B cell (primary cell): Measurements from ENCODE around the gene TRABD. TPM values are rescaled to one million over a fixed set of nuclear protein-coding genes. Genes with fewer than 3 reads are reported as not detected.

Experiments
- ATAC-seq: fragments of 200-7000 bp; cut with Tn5 transposase; one replicate; pipeline ENCODE4 v1.10.0; 2021; ENCODE audit warnings: low read depth, mild to moderate bottlenecking, moderate number of reproducible peaks, moderate library complexity
- CTCF ChIA-PET: fragments of 350-600 bp; sonication (Branson Sonifier 250); formaldehyde crosslinking; loops from one replicate; lab custom pipeline; 2021; ENCODE audit warnings: antibody characterized with exemption, inconsistent platforms; lab: Charles Lee
- POLR2A ChIA-PET: fragments of 350-600 bp; sonication (Branson Sonifier 250); formaldehyde crosslinking; loops from one replicate; lab custom pipeline; 2021; ENCODE audit warnings: antibody characterized with exemption; lab: Charles Lee
- DNase-seq: peaks from one replicate; pipeline ENCODE4 v3.0.0; 2013
- H2AFZ ChIP-seq: 2 replicates; pipeline ENCODE4 v1.6.1; 2012; ENCODE audit warnings: mild to moderate bottlenecking, low read depth, low read length; ENCODE audit not compliant: insufficient read depth, poor library complexity, severe bottlenecking
- H3K27ac ChIP-seq, 2 donors: 1 replicate in 1 of 2; 2 replicates in 1 of 2; pipeline ENCODE4 v1.5.1; 2012 to 2013; ENCODE audit warnings: low read length in 2 of 2, mild to moderate bottlenecking in 2 of 2, moderate library complexity in 1 of 2
- H3K27me3 ChIP-seq, 4 experiments: fragments of 200-600 bp in 1 of 4; sonication (generic) in 1 of 4; replicated peaks in 1 of 4; 1 replicate in 2 of 4; 2 replicates in 2 of 4; pipeline versions ENCODE4 v1.6.1 to v1.7.0; 2013 to 2016; ENCODE audit warnings: low read length in 3 of 4, mild to moderate bottlenecking in 2 of 4, mixed read lengths in 1 of 4, moderate library complexity in 1 of 4; ENCODE audit not compliant: insufficient read depth in 4 of 4, control insufficient read depth in 3 of 4; ENCODE audit errors: control extremely low read depth in 1 of 4
- H3K36me3 ChIP-seq, 2 experiments: replicated peaks in 1 of 2; 1 replicate in 1 of 2; 2 replicates in 1 of 2; pipeline versions ENCODE4 v1.6.1 to v1.7.1; 2013; ENCODE audit warnings: low read length in 1 of 2; ENCODE audit not compliant: insufficient read depth in 2 of 2, control insufficient read depth in 1 of 2; ENCODE audit errors: control extremely low read depth in 1 of 2, extremely low read depth in 1 of 2
- H3K4me1 ChIP-seq, 2 donors: fragments of 200-600 bp in 1 of 2; sonication (generic) in 1 of 2; 1 replicate in 1 of 2; 2 replicates in 1 of 2; pipeline versions ENCODE4 v1.5.1 to v1.6.1; 2013 to 2017; ENCODE audit warnings: low read length in 2 of 2; ENCODE audit not compliant: control insufficient read depth in 2 of 2, insufficient read depth in 2 of 2
- H3K4me2 ChIP-seq: replicated peaks from 2 replicates; pipeline ENCODE3; 2012; ENCODE audit warnings: mild to moderate bottlenecking, low read depth, low read length; ENCODE audit not compliant: poor library complexity, severe bottlenecking
- H3K4me3 ChIP-seq, 5 experiments: fragments of 200-600 bp in 1 of 5; sonication (generic) in 1 of 5; 1 replicate in 3 of 5; 2 replicates in 2 of 5; pipeline versions ENCODE4 v1.5.1 to v1.7.0; 2011 to 2016; ENCODE audit warnings: low read length in 4 of 5, mild to moderate bottlenecking in 4 of 5, low read depth in 2 of 5, control low read depth in 1 of 5, moderate library complexity in 1 of 5; ENCODE audit not compliant: insufficient read depth in 1 of 5; ENCODE audit errors: control extremely low read depth in 1 of 5, extremely low read depth in 1 of 5
- H3K79me2 ChIP-seq: fragments of 200-600 bp; sonication (generic); one replicate; pipeline ENCODE4 v1.6.0; 2016; ENCODE audit warnings: low read length; ENCODE audit not compliant: control insufficient read depth, insufficient read depth
- H3K9ac ChIP-seq: fragments of 200-600 bp; sonication (generic); 2 replicates; pipeline ENCODE4 v1.6.1; 2017; ENCODE audit warnings: mild to moderate bottlenecking, low read length, moderate library complexity
- H3K9me3 ChIP-seq, 3 donors: one replicate each; pipeline versions ENCODE4 v1.6.1 to v1.7.1; 2013; ENCODE audit warnings: low read length in 2 of 3; ENCODE audit not compliant: control insufficient read depth in 2 of 3, insufficient read depth in 1 of 3; ENCODE audit errors: control extremely low read depth in 1 of 3
- H4K20me1 ChIP-seq: 2 replicates; pipeline ENCODE4 v1.6.0; 2012; ENCODE audit warnings: mild to moderate bottlenecking, low read length; ENCODE audit not compliant: insufficient read depth, control insufficient read depth, poor library complexity, severe bottlenecking
- H3K27ac Mint-ChIP-seq: one replicate; pipeline ENCODE4 v1.8.0; 2021; ENCODE audit warnings: mixed read lengths
- H3K27me3 Mint-ChIP-seq: one replicate; pipeline ENCODE4 v1.8.0; 2021; ENCODE audit warnings: mixed read lengths
- H3K4me1 Mint-ChIP-seq: one replicate; pipeline ENCODE4 v1.8.0; 2021; ENCODE audit warnings: mixed read lengths
- H3K4me3 Mint-ChIP-seq: one replicate; pipeline ENCODE4 v1.8.0; 2021; ENCODE audit warnings: mixed read lengths
- H3K9me3 Mint-ChIP-seq: one replicate; pipeline ENCODE4 v1.8.0; 2022; ENCODE audit warnings: mixed read lengths; ENCODE audit not compliant: insufficient read depth
- CTCF ChIP-seq: fragments of 200-600 bp; IDR thresholded peaks from one replicate; pipeline ENCODE4 v1.8.0; 2022; ENCODE audit warnings: antibody characterized with exemption, mild to moderate bottlenecking
- EZH2 ChIP-seq: IDR thresholded peaks from 2 replicates; pipeline ENCODE4 v1.6.1; 2012; ENCODE audit warnings: borderline replicate concordance, low read depth, mild to moderate bottlenecking, moderate library complexity, low read length; ENCODE audit not compliant: insufficient read depth, poor library complexity, severe bottlenecking
- WGBS: methylation state at CpG from one replicate; pipeline ENCODE4 v1.1.5; 2013; ENCODE audit warnings: missing lambda C conversion rate; ENCODE audit not compliant: insufficient coverage; 5-methylcytosine and 5-hydroxymethylcytosine counted together
- intact Hi-C: fragments of 100-400 bp; cut with micrococcal nuclease; formaldehyde crosslinking; loops from one replicate; pipeline ENCODE4 v1.10.0; 2022
- polyA plus RNA-seq: library from polyadenylated mRNA; depleted of rRNA; stranded (reverse); fragments of >200 nt; gene quantifications from 2 replicates; pipeline ENCODE4 v1.2.3, GENCODE V29; 2012
- total RNA-seq, 2 donors: library from RNA; stranded (reverse); fragments of 120-200 nt in 1 of 2; gene quantifications; 1 replicate in 1 of 2; 2 replicates in 1 of 2; pipeline versions ENCODE4 v1.2.3 to v1.2.4, GENCODE V29; 2013 to 2022

TRABD gene
- total and polyA plus RNA-seq, 2 donors (not counting 1 experiment from before 2014, with no cell fraction given), result 164 to 200 TPM

DNA sequence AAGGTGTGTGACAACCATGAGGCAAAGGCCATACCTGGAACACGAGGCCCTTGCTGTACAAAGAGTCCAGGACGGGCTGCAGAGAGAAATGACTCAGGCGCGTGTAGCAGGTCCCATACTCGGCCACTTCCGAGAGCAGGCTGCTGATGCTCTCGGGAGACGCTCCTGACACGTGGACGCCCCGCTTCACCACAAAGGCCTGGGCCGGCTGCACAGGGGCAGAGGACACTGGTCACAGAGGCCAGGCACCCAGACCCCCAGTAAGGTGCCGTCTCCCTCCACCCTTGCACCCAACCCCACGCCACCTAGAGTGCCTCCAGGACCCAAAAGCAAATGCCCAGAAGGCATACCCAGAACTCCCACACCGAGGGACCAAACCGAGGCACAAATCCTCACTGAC is 43.7 kb downstream of the TRABD start:
- Histone ChIP-seq H3K27me3 (no peaks in the 10 kb centered on the region), H3K36me3 (peaks cover 0 to 47% of the 10 kb centered on the region in 2 experiments), H3K4me2 (no peak overlapping the region), H3K79me2 (peaks cover 44% of the 10 kb centered on the region), H4K20me1 (peaks cover 48% of the 10 kb centered on the region), H2AFZ (no peak overlapping the region), H3K4me1 (no peaks in the 10 kb centered on the region), H3K9ac (no peak overlapping the region), H3K9me3 (peaks cover 0 to 5% (median 0%) of the 10 kb centered on the region in 3 donors), H3K4me3 (no peak overlapping the region), H3K27ac (no peak overlapping the region)
- H3K4me3 Mint-ChIP-seq, result no peak overlapping the region
- no peaks in the 10 kb centered on the region for H3K4me1 Mint-ChIP-seq
- no peak overlapping the region for H3K27ac Mint-ChIP-seq
- DNase-seq, result no peak
- H3K9me3 Mint-ChIP-seq, result no peaks in the 10 kb centered on the region
- ChIA-PET CTCF (no interaction called here), POLR2A (no interaction called here)
- H3K27me3 Mint-ChIP-seq, result no peaks in the 10 kb centered on the region
- intact Hi-C loops, result no loop called here
- TF ChIP-seq CTCF (no peak), EZH2 (no peak)
- no peak for ATAC-seq
- 93% methylated on average over 12 of the region's 16 CpGs for WGBS

DNA sequence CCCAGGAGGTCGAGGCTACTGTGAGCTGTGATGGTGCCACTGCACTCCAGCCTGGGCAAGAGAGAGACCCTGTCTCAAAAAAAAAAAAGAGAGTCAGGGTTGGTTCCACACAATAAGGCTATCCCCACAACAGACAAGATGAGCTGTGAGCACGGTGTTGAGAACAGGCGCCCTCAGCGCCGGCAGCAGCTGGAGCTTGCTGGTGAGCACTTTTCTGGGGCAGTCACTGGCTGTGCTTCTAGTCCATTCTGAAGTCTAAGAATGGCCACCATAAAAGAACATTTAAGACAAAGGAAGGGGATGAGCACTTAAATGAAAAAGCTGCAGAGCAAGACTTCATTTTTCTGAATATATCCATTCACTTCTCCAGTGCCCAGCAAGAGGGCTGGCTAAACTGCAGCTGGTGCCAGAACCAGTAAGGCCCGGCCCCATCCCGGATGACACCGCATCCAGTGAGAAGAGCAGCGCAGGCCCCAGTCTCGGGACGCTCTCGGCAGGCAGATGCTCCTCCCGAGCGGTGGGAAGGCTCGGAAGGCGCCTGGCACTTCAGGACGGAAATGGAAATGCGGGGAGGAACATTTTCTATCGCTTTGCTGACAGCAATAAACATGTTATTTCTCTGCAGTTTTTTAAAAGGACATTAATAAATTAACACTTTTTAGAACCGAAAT is 46.9 kb downstream of the TRABD start:
- no peak overlapping the region for H3K4me3 ChIP-seq
- POLR2A ChIA-PET, result no interaction called here
- ATAC-seq (no peak), DNase-seq (no peak)
- H3K4me1 ChIP-seq, result no peaks in the 10 kb centered on the region
- Mint-ChIP-seq H3K4me1 (peaks cover 9% of the 10 kb centered on the region), H3K9me3 (no peaks in the 10 kb centered on the region), H3K4me3 (no peak overlapping the region), H3K27me3 (no peaks in the 10 kb centered on the region), H3K27ac (no peak overlapping the region)
- H3K79me2 ChIP-seq, result peaks cover 69% of the 10 kb centered on the region
- no peak overlapping the region for H3K9ac ChIP-seq
- no peak overlapping the region for H3K27ac ChIP-seq
- H3K4me2 ChIP-seq, result no peak overlapping the region
- H3K36me3 ChIP-seq, result peaks cover 0 to 44% of the 10 kb centered on the region in 2 experiments
- intact Hi-C loops, result no loop called here
- 94% methylated on average over 17 of the region's 20 CpGs for WGBS
- TF ChIP-seq EZH2 (no peak), CTCF (no peak)
- H2AFZ ChIP-seq, result no peak overlapping the region
- H4K20me1 ChIP-seq, result peaks cover 69% of the 10 kb centered on the region
- no peaks in the 10 kb centered on the region for H3K27me3 ChIP-seq
- CTCF ChIA-PET, result interaction anchor here (1.1 to 1.4 kb wide), 4 partner anchors 10 to 84 kb away, joined by 3 to 4 read pairs (median 3); no protein-coding TSS in a partner anchor
- peaks cover 0 to 5% (median 0%) of the 10 kb centered on the region in 3 donors for H3K9me3 ChIP-seq
